LHCN-M2 (cell line): ENCODE data around the gene KDM1B. TPM values are rescaled to one million over a fixed set of nuclear protein-coding genes. Genes with fewer than 3 reads are reported as not detected.
"Not testable (repeated sequence)": the region's sequence is repeated elsewhere in the genome, so short reads cannot be mapped to it uniquely, and the experiment has no call there.

Experiments used
- DNase-seq: peaks from one replicate; pipeline ENCODE4 v3.0.0-alpha.2; 2012; ENCODE audit warnings: low read depth
- total RNA-seq: library from RNA; depleted of rRNA; stranded (reverse); fragments of >200 nt; gene quantifications from 2 replicates; pipeline ENCODE4 v1.2.3, GENCODE V29; 2014

KDM1B gene
- total RNA-seq, 1 experiment from 2014 or later, result 13.3 TPM

DNA sequence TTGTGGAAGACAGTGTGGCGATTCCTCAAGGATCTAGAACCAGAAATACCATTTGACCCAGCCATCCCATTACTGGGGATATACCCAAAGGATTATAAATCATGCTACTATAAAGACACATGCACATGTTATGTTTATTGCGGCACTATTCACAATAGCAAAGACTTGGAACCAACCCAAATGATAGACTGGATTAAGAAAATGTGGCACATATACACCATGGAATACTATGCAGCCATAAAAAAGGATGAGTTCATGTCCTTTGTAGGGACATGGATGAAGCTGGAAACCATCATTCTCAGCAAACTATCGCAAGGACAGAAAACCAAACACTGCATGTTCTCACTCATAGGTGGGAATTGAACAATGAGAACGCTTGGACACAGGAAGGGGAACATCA, 78.5 kb downstream of the KDM1B start:
- DNase-seq, result not testable (repeated sequence)

DNA sequence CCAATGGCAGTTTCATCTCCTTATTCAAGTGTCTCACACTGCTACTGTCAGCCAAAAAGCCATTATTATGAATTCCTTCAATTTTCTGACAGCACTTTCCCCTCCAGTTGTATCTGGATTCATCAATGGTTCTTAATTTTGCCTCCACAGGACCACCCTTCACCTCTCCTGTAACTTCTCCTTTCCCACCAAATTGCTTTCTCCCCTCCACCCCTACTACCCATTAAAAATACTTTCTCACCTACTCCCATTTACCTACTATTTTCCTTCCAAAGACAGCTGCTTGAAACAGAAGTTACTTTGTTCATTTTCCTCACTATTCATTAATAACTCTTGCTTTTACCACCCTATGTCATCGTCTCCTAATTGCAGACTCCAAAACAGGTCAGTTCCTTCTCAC, 79.3 kb downstream of the KDM1B start:
- DNase-seq, result no peak

DNA sequence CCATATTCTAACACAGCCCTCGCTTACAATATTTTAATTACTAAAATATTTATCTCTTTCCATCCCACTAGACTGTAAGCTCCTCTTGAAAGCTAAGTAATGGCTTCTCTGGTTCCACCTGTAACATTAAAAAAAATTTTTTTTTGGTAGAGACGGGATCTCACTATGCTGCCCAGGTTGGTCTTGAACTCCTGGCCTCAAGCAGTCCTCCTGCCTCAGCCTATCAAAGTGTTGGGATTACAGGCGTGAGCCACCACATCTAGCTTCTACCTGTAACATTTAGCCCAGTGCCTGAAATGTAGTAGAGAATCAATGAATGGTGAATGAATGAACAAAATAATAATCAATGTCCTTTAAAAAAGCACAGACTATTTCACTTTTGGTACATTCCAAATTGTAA, 80.3 kb downstream of the KDM1B start:
- DNase-seq, result no peak

DNA sequence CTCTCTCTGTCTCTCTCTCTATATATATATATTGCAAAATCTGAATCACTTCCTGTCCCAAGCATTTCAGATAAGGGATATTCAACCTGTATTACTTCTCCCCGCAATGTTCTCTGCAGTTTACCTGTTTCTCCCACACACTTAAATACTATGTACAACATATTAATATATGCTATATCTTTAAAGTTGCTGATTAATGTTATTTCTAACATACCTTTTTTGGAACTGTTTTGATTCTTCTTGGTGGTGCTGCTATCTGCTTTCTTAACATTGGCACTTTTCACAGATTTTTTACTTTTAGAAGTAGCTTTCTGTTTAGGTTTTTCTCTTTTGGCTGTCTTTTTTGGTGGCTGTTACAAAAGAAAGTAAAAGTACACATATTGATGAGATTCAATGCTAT, 81.9 kb downstream of the KDM1B start:
- no peak for DNase-seq

DNA sequence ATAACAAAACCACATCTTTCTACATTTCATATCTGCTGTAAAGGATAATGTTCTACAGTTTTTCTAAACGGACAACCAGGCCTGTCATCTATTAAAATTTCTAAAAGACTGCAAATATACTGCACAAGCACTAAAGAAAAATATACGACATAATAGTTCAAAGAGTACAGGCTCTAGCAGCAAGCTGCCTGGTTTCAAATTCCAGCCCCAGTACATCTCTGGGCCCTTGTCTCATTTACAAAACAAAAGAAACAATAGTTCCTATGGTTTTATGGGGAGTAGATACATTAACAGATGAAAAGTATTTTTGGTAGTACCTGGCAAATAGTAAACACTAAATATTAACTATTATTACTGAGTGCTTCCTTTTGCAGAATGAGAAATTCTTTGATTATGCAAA, 85.0 kb downstream of the KDM1B start:
- DNase-seq, result no peak

DNA sequence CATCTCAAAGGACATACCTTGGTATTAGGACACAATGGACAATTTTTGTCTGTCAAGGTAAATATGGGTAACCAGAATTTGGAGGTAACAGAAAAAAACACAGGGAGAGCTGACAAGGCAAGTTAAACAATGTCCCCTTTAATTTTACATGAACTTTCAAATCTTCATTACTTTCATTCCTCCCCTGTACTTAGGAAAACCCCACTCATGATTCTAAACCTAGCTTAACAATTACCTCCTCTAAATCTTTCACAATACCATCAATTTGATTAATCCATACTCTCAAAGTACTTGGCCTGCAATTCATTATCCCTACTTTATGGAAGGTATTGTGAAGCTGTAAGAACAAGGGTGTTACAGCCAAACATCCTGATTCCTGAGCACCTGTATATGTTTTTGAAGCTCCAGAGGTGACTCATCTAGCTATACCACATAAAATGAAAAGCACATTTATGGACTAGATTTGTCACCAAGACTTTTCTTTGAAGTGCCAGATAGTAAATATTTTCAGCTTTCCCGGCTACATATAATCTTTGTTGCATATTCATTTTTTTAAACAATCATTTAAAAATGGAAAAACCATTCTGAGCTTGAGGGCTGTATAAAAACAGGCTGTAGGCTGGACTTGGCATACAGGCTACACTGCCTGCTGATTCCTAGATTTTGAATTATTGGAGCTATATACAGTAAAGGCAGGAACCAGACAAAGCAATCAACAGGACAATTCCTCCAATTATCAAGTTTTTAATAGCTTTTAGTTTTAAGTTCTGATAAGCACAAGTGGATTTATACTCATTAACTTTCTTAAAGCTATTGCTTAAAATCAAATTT, 86.2 kb downstream of the KDM1B start:
- DNase-seq, result no peak

DNA sequence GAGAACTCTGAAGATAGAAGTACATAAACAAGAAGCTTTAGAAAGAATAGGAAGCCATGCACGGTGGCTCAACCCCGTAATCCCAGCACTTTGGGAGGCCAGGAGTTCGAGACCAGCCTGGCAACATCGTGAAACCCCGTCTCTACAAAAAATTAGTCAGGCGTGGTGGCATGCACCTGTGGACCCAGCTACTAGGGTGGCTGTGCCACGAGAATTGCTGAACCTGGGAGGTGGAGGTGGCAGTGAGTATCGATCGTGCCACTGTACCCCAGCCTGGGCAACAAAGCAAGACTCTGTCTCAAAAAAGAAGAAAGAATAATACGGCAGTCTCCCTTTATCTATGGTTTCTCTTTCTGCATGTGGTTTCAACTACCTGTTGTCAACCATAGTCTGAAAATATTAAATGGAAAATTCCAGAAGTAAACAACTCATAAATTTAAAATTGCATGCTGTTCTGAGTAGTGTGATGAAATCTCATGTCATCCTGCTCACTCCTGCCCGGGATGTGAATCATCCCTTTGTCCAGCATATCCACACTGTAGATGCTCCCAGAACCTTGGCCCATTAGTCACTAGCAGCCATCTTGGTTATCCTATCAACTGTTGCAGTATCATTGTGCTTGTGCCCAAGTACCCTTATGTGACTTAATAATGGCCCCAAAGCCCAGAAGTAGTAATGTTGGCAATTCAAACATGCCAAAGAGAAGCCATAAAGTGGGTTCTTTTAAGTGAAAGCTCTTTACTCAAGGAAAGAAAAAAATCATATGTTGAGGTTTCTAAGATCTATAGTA, 87.0 kb downstream of the KDM1B start:
- peak; percentile 87 for DNase-seq

DNA sequence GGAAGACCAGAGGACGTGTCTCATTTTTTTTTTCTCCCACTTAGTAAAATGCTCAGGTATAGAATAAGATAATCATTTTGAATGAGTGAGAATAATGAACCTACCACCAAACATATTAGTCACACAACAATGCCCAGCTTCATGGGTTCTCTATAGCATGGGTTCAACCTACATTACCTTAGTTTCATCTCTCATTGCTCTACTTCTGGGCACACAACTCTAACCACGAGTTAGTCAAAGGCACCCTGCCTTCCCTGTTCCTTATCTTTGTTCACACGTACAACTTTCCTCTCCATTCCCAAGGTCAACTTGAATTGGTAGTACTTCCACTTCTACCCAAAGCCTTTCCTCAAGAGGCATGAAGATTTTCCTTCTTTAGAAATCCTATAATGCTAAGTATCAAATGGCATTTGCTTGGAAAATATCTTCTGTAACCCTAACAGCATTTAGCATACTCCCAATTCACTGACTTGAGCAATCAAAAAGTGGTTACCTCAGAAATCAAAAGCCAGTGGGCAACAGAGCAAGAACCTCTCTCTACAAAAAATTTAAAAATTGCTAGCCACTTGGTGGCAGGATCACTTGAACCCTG, 88.2 kb downstream of the KDM1B start:
- DNase-seq, result no peak

DNA sequence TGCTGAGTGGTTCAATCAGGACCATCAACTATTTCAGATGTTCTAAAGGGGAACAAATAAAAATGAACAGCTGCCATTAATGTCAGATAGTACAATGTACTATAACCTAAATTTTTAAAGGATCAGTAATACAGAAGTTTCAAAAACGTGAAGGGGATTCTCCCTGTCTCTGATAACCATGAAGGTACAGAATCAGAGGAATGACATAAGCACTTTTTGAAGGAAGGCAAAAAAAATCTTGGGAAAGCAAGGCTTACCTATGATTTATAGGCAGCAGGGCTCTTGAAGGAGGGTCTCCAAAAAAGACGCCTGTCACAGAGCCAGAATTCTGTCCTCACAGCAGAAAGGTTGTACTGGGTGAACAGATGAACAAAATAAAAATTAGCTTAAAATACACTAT, 89.0 kb downstream of the KDM1B start:
- no peak for DNase-seq

DNA sequence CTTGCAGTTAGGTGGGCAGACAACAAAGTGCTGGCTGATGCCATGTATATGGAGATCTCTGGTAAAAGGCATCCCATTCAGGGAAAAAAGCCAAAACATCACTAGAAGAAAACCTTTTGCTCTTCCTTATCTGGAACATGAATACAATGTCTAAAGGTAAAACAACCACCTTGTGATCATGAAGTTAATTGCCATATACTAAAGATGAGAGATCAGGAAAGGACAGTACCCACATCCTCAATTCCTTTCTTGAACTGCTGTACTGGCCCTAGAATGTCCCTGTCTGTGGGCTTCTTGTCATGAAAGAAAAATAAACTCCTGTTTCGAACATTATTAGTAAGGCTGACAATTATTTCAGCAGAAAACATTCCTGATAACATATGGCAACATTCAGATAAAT, 89.9 kb downstream of the KDM1B start:
- DNase-seq, result no peak

DNA sequence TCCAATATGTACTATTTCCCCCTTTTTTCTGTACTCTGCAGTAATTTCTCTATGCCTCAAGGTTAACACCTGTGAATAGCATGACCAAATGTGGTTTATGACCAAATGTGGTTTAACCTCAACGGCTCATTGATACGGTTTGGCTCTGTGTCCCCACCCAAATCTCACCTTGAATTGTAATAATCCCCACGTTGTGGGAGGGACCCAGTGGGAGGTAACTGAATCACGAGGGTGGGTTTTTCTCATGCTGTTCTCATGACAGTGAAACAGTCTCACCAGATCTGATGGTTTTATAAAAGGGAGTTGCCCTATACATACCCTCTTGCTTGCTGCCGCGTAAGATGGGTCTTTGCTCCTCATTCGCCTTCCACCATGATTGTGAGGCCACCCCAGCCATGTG, 90.4 kb downstream of the KDM1B start:
- DNase-seq, result no peak

DNA sequence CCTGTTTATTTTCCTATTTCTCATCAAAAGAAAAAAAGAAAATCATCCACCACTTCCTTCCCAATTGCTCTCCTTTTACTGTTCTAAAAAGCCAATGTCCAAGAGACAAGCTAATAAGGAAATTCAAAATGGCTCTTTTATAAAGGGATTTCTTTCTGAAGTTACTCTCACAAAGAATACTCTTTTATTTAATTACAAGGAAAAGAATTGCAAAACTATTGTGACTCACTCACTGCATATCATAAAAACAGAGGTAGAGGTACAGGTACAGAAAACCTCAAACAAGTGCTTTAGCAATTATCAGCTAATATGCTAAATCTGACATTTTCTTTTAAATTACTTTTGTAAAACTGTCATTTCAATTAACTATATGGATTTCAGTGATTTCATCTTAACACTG, 91.0 kb downstream of the KDM1B start:
- no peak for DNase-seq

DNA sequence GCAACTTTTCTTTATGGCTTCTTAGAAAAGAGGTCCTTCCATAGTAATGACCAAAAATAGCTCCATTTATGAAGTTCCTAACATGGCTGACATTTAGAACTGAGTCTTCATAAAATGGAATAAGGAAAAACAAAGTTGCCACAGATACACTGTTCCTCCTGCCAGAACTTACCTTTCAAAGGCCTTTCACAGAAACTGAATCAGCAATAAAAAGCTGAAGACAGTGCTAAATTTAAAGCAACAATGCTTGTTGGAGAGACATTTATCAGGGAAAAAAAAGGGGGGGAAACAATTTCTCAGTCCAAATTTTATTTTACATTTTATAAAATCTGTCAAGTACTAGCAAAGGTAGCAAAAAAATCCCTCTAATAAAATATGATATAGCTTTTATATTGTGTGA, 91.8 kb downstream of the KDM1B start:
- no peak for DNase-seq

DNA sequence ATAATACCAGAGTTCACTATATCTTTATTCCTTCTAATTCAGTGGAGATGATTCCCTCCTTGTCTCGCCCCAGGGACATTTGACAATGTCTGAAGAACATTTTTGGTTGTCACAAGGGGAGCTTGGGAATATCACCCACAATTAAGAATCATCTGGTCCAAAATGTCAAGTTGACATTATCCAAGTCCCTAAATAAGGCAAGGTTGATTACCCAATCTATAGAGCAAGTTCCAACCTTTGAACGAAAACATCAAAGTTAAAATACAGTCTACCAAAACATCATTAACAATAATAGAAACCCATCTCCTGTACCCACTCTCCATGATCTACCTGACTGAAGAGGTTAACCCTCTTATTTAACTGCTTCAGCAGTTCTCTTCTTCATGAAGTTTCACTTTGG, 93.5 kb downstream of the KDM1B start:
- DNase-seq, result no peak

DNA sequence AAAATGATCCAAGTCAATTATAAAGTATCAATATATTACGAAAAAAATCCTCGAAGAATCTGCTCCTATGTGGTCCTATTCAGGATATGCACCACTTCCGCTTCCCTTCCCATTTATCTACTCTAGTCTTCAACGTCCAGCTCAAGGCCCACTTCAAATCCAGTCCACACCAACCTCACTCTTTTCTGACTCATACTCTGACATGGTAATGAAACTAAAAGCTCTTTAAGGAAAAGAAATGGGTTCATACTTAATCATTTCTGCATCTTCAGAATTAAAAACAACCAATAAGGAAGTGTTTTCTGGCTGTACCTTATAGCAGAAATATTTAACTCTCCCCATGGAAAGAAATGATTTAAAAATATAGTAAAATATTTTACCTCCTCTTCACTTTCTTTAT, 94.0 kb downstream of the KDM1B start:
- DNase-seq, result no peak

DNA sequence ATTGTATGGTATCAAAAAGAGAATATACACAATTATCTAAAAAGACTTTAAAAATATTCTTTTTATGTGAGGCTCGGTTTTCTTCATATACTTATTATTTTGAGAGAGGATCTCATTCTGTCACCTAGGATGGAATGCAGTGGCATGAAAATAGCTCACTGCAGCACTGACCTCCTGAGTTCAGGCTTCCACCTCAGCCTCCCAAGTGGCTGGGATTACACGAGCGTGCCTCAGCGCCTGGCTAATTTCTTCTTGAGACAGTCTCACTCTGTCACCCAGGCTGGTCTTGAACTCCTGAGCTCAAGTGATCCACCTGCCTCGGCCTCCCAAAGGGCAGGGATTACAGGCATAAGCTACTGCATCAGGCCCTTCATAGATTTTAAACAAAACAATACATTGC, 98.4 kb downstream of the KDM1B start:
- no peak for DNase-seq

DNA sequence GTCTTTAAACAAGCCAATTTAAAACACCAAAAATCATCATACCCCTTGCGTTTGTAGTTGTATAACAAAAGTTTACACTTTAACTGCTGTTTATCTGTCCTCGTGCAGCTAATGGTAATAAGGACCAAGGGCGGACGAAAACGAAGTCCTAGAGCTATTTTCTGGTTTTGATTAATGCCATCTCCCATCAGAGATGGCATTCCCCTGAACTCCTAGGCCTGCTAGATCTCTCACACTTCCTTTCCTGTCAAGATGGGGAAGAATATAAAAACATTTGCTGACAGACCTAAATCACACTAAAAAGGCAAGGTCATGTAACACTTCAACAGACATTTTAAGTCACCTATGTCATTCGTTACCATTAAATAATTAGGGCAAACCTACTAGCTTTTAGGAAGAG, 99.6 kb downstream of the KDM1B start:
- no peak for DNase-seq

DNA sequence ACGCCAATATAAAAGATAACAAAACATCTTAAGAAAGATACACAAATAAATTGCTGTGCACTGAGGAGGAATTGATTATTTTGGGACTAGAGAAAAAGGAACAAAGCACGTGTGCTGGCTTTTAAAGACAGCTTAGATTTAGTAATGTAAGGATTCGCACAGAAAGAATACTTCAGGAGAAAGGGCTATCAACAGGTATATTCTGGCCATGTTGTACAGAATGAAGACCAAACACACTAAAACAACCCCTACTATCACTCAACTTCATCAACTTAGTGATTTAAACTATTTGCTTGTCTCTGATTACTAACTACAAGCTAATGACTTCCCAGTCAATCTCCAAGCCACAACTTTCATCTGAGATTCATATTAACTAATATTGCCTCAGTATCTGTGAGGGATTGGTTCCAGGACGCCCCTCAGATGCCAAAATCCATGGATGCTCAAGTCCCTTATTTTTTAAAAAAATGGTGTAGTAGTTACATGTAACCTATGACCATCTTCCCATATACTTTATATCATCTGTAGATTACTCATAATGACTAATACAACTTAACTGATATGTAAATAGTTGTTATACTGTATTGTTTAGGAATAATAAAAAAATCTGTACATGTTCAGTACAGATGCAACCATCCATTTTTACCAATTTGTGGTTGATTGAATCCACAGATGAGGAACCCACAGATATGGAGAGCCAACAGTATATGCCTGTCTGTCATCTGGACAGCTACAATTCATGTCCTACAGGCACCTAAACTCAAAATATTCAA, 104.6 kb downstream of the KDM1B start:
- DNase-seq, result no peak

DNA sequence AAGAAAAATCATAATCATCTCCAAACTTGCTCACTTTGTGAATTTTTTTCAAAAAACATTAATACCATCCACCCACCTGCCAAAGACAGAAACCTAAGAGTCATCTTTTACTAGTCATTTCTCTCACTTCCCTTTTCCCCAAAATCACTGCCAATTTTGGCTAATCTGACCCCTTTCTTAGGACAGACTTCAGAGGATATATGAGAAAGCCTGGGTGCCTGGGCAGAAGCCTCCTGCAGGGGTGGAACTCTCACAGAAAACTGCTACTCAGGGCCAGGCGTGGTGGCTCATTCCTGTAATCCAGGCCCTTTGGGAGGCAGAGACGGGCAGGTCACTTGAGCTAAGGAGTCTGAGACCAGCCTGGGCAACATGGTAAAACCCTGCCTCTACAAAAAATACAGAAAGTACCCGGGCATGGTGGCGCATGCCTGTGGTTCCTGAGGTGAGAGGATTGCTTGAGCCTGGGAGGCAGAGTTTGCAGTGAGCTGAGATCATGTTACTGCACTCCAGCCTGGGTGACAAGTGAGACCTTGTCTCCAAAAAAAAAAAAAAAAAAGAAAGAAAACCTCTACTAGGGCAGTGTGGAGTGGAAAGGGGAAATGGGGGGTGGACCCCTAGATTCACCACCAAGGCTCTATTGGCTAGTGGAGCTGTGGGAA, 105.4 kb downstream of the KDM1B start:
- peak; percentile 75 for DNase-seq

DNA sequence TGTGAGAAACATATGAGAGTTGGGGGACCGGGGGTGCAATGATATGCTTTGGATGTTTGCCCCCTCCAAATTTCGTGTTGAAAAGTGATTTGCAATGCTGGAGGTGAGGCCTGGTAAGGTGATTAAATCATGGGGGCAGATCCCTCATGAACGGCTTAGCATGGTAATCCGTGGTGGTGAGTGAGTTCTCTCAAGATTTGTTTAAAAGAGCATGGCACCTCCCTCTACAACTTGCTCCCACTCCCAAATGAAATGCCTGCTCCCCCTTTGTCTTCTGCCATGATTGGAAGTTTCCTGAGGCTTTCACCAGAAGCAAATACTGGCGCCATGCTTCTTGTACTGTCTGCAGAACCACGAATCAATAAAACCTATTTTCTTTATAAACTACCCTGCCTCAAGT, 106.7 kb downstream of the KDM1B start:
- no peak for DNase-seq

DNA sequence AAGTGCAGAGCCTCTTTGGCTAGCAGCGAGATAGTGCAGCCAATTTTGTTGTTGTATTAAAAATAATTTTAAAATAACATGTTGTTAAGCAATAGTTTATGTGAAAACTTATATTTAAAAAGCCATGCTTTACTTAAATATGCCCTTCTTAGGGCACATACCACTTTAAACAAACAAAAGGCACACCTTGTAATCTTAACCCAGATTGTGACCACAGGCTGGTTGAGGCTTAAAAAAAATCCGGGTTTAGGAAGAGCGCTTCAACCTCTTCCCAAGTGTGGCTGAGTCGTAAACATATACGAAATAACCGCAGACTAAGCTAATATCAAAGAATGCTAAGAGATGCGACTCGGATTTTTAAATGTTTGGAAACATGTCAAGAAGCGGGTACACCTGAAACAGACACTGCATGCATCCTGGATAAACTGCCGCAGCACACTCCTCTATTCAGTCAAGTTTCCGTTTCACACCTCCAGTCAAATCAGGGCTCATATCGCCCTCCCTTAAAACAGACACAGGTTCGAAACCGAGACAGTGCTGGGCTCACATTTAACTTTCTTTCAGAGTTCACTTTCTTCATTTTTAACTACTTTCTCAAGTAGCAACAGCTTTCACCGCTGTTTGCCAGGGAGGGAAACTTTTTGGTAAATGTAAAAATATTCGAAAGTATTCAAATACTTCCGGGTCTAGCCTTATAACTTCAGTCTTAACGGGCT, 107.6 kb downstream of the KDM1B start:
- DNase-seq, result peak; percentile 19
